ENCODE measurements around the gene XYLT2. TPM values are rescaled to one million over a fixed set of nuclear protein-coding genes. Genes with fewer than 3 reads are reported as not detected.
"Not testable (repeated sequence)": the region's sequence is repeated elsewhere in the genome, so short reads cannot be mapped to it uniquely, and the experiment has no call there.

XYLT2 gene
- total RNA-seq, 1 donor from 2014 or later: 63.0 TPM

GRCh38 chr17:50399591-50399990, 53.7 kb downstream of the XYLT2 start:
- not testable (repeated sequence) for H3K27me3 Mint-ChIP-seq (ENCODE audit: insufficient read depth); H3K27ac Mint-ChIP-seq; H3K9me3 Mint-ChIP-seq; DNase-seq (ENCODE audit: low spot score)
- Mint-ChIP-seq H3K36me3 (ENCODE audit: low read depth) (peaks cover 13% of the 10 kb centered on the region), H3K4me3 (peak overlapping the region; percentile 4), H3K4me1 (ENCODE audit: low read depth) (peaks cover 20% of the 10 kb centered on the region)
- intact Hi-C loops (cut with micrococcal nuclease): loop anchor here (5.0 kb wide), 1 partner anchor 308 kb away; the partner anchor contains the start of gene ANKRD40

- DNase-seq (ENCODE audit: low spot score); H3K4me1 Mint-ChIP-seq (ENCODE audit: low read depth); H3K4me3 Mint-ChIP-seq; H3K27ac Mint-ChIP-seq; H3K36me3 Mint-ChIP-seq (ENCODE audit: low read depth); H3K9me3 Mint-ChIP-seq: not testable (repeated sequence)
- peaks cover 22% of the 10 kb centered on the region for H3K27me3 Mint-ChIP-seq (ENCODE audit: insufficient read depth)
- intact Hi-C loops (cut with micrococcal nuclease): loop anchor here (5.0 kb wide), 1 partner anchor 1178 kb away; no protein-coding TSS in a partner anchor
These were observed 59.4 kb downstream of the XYLT2 start for GRCh38 chr17:50405351-50405750.

- H3K36me3 Mint-ChIP-seq (ENCODE audit: low read depth): no peaks in the 10 kb centered on the region
- H3K9me3 Mint-ChIP-seq: no peaks in the 10 kb centered on the region
- H3K4me3 Mint-ChIP-seq: no peak overlapping the region
- H3K27ac Mint-ChIP-seq: no peak overlapping the region
- no peaks in the 10 kb centered on the region for H3K4me1 Mint-ChIP-seq (ENCODE audit: low read depth)
- H3K27me3 Mint-ChIP-seq (ENCODE audit: insufficient read depth): peaks cover 25% of the 10 kb centered on the region
- intact Hi-C loops (cut with micrococcal nuclease): loop anchor here (5.0 kb wide), 1 partner anchor 1179 kb away; no protein-coding TSS in a partner anchor
- no peak for DNase-seq (ENCODE audit: low spot score)
These were observed 60.7 kb downstream of the XYLT2 start for GRCh38 chr17:50406578-50406977.

- no peak for DNase-seq (ENCODE audit: low spot score)
- Mint-ChIP-seq H3K27me3 (ENCODE audit: insufficient read depth) (peaks cover 33% of the 10 kb centered on the region), H3K4me3 (no peak overlapping the region), H3K27ac (no peak overlapping the region), H3K9me3 (no peaks in the 10 kb centered on the region), H3K36me3 (ENCODE audit: low read depth) (no peaks in the 10 kb centered on the region), H3K4me1 (ENCODE audit: low read depth) (no peaks in the 10 kb centered on the region)
- intact Hi-C loops (cut with micrococcal nuclease): loop anchor here (5.0 kb wide), 1 partner anchor 1181 kb away; no protein-coding TSS in a partner anchor
These were observed 62.0 kb downstream of the XYLT2 start for GRCh38 chr17:50407921-50408320.

Other genes starting within 250 kb of the XYLT2 start
- gene SAMD14, start 216.0 kb upstream of the XYLT2 start, total RNA-seq: 1.6 and 3.6 TPM in 2 replicates
- gene PPP1R9B, start 195.4 kb upstream of the XYLT2 start, total RNA-seq: 97.1 and 101 TPM in 2 replicates
- gene SGCA, start 180.1 kb upstream of the XYLT2 start, total RNA-seq: 0.32 and 0.49 TPM in 2 replicates
- gene COL1A1, start 144.5 kb upstream of the XYLT2 start, total RNA-seq: 1.2 and 2.0 TPM in 2 replicates
- 0.21 and 0.47 TPM in 2 replicates for gene TMEM92, start 71.7 kb upstream of the XYLT2 start, total RNA-seq
- gene MRPL27, start 27.1 kb downstream of the XYLT2 start, total RNA-seq: 73.4 and 78.7 TPM in 2 replicates
- 27.7 and 32.9 TPM in 2 replicates for gene EME1, start 27.1 kb downstream of the XYLT2 start, total RNA-seq
- 113 and 116 TPM in 2 replicates for gene LRRC59, start 51.4 kb downstream of the XYLT2 start, total RNA-seq
- 8.8 and 11.3 TPM in 2 replicates for gene ACSF2, start 80.1 kb downstream of the XYLT2 start, total RNA-seq
- gene CHAD, start 122.8 kb downstream of the XYLT2 start, total RNA-seq: not detected in 2 replicates
- gene RSAD1, start 132.7 kb downstream of the XYLT2 start, total RNA-seq: 53.4 and 54.2 TPM in 2 replicates
- gene MYCBPAP, start 162.3 kb downstream of the XYLT2 start, total RNA-seq: 2.6 and 3.8 TPM in 2 replicates
- not detected in 2 replicates for gene EPN3, start 186.6 kb downstream of the XYLT2 start, total RNA-seq
- gene SPATA20, start 201.0 kb downstream of the XYLT2 start, total RNA-seq: 20.5 and 22.5 TPM in 2 replicates
- 0.05 and 0.07 TPM in 2 replicates for gene CACNA1G, start 214.6 kb downstream of the XYLT2 start, total RNA-seq